Keratinocyte (primary cell): Measurements from ENCODE around the gene OTOS. TPM values are rescaled to one million over a fixed set of nuclear protein-coding genes. Genes with fewer than 3 reads are reported as not detected.

Experiments
- DNase-seq: peaks from one replicate; pipeline ENCODE4 v3.0.0-alpha.2; 2011; ENCODE audit warnings: low read depth, missing footprints, low spot score
- FAIRE-seq: peaks from 2 replicates; lab custom pipeline; 2011; peaks lifted over from hg19 to GRCh38; lab: Jason Lieb, UNC
- H2AFZ ChIP-seq: 2 replicates; pipeline ENCODE4 v1.6.0; 2012; ENCODE audit warnings: low read length, control low read depth, inconsistent platforms; ENCODE audit not compliant: control insufficient read depth
- H3K27ac ChIP-seq: 2 replicates; pipeline ENCODE4 v1.5.1; 2011; ENCODE audit warnings: low read length; ENCODE audit not compliant: control insufficient read depth, insufficient read depth
- H3K27me3 ChIP-seq: 3 replicates; pipeline ENCODE4 v1.6.0; 2011; ENCODE audit warnings: low read length; ENCODE audit not compliant: control insufficient read depth, insufficient read depth; ENCODE audit errors: extremely low read depth
- H3K36me3 ChIP-seq, 2 experiments: 2 replicates in 1 of 2; 3 replicates in 1 of 2; pipeline ENCODE4 v1.5.1; 2011; ENCODE audit warnings: low read length in 2 of 2, mild to moderate bottlenecking in 1 of 2; ENCODE audit not compliant: control insufficient read depth in 2 of 2, insufficient read depth in 2 of 2; ENCODE audit errors: extremely low read depth in 1 of 2
- H3K4me1 ChIP-seq: 3 replicates; pipeline ENCODE4 v1.5.1; 2011; ENCODE audit warnings: low read length; ENCODE audit not compliant: control insufficient read depth, insufficient read depth; ENCODE audit errors: extremely low read depth
- H3K4me2 ChIP-seq: 3 replicates; pipeline ENCODE4 v1.6.0; 2011; ENCODE audit warnings: low read depth, low read length; ENCODE audit not compliant: control insufficient read depth, insufficient read depth; ENCODE audit errors: extremely low read depth
- H3K4me3 ChIP-seq, 3 experiments: fragments of 200-600 bp in 1 of 3; sonication (generic) in 1 of 3; 2 replicates in 2 of 3; 3 replicates in 1 of 3; pipeline ENCODE4 v1.5.1; 2011 to 2016; ENCODE audit warnings: low read length in 3 of 3, mild to moderate bottlenecking in 3 of 3, control low read depth in 2 of 3, inconsistent platforms in 1 of 3, low read depth in 1 of 3, mixed read lengths in 1 of 3, mixed run types in 1 of 3, moderate library complexity in 1 of 3; ENCODE audit not compliant: control insufficient read depth in 2 of 3, insufficient read depth in 2 of 3; ENCODE audit errors: extremely low read depth in 1 of 3
- H3K79me2 ChIP-seq: 2 replicates; pipeline ENCODE4 v1.6.0; 2012; ENCODE audit warnings: low read length; ENCODE audit not compliant: control insufficient read depth, insufficient read depth
- H3K9ac ChIP-seq: 3 replicates; pipeline ENCODE4 v1.6.0; 2011; ENCODE audit warnings: low read length; ENCODE audit not compliant: control insufficient read depth, insufficient read depth; ENCODE audit errors: extremely low read depth
- H3K9me1 ChIP-seq: 3 replicates; pipeline ENCODE4 v1.6.0; 2011; ENCODE audit warnings: low read length; ENCODE audit not compliant: control insufficient read depth, insufficient read depth; ENCODE audit errors: extremely low read depth
- H3K9me3 ChIP-seq: 2 replicates; pipeline ENCODE4 v1.5.1; 2012; ENCODE audit warnings: low read depth, low read length; ENCODE audit not compliant: control insufficient read depth
- H4K20me1 ChIP-seq: 3 replicates; pipeline ENCODE4 v1.6.0; 2011; ENCODE audit warnings: low read length; ENCODE audit not compliant: control insufficient read depth, insufficient read depth; ENCODE audit errors: extremely low read depth
- EZH2 ChIP-seq: IDR thresholded peaks from one replicate; pipeline ENCODE4 v1.6.1; 2012; ENCODE audit warnings: inconsistent platforms, mild to moderate bottlenecking, low read length, moderate library complexity
- dilution Hi-C: fragments of 300-500 bp; cut with MboI; formaldehyde crosslinking; loops from one replicate; pipeline ENCODE4 v1.7.0; 2020; ENCODE audit warnings: low sequenced_read_pairs; ENCODE audit not compliant: extremely low pct_ligation_motif_present
- polyA plus RNA-seq, 5 experiments: library from polyadenylated mRNA; depleted of rRNA in 3 of 5; stranded (reverse) in 3 of 5; stranded (forward) in 1 of 5; unstranded in 1 of 5; fragments of >200 nt; gene quantifications; 1 replicate in 1 of 5; 2 replicates in 3 of 5; 3 replicates in 1 of 5; pipeline versions ENCODE4 v1.2.1 to v1.2.3, GENCODE V29; 2011 to 2012; ENCODE audit warnings: missing spikeins in 2 of 5, low read depth in 1 of 5, low replicate concordance in 1 of 5
- TF ChIP-seq, protein P1 (sequence below), 3 experiments: IDR thresholded peaks in 1 of 3; conservative IDR thresholded peaks in 1 of 3; optimal IDR thresholded peaks in 1 of 3; 2 replicates in 2 of 3; 3 replicates in 1 of 3; pipeline versions ENCODE3 to v1.5.1; 2011; ENCODE audit warnings: low read length in 3 of 3, mild to moderate bottlenecking in 3 of 3, moderate library complexity in 2 of 3, control low read depth in 1 of 3, inconsistent platforms in 1 of 3; ENCODE audit not compliant: insufficient read depth in 2 of 3; ENCODE audit errors: extremely low read depth in 1 of 3

OTOS gene
- polyA plus RNA-seq, 1 donor (not counting 4 experiments of a cell fraction or from before 2014, with no cell fraction given): not detected

DNA sequence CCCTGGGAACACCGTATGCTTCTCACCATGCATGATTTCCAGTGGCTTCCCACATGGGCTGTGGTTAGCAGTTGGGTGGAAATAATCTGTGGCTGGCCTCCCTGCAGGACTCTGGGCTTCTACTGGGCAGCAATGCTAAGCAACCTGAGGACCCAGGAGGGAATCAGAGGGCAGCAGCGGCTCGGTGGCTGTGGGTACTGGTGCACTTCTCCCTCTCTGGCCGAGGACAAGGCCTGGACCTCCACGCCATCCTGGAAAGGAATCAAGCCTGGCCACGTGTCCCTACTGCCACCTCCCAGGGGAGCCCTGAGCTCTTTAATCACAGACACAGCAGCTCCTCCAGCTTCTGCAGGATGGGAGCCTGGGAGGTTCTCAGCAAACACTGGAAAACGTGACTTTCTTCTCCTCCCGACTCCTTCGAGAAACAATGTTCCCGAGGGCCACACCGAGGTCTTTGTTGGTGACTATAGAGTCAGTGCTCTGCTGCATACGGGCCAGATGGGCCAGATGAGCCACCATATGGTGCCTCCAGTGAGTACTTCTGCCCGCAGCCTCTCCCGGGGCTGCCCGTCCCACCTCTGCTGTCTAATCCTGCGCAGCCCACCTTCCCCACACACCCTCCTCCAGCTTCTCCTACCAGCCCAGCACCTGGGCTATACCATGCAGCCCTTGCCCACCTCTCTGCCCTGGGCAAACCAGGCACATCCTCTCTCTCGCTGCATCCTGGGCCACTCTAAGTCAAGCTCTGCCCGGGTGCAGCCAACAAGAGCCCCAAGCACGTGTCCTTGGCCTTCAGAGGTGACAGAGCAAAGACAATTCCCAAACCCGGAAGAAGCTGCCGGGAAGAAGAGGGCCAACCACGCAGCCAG is 42.8 kb upstream of the OTOS start:
- dilution Hi-C loops: no loop called here
- TF ChIP-seq, protein P1, sequence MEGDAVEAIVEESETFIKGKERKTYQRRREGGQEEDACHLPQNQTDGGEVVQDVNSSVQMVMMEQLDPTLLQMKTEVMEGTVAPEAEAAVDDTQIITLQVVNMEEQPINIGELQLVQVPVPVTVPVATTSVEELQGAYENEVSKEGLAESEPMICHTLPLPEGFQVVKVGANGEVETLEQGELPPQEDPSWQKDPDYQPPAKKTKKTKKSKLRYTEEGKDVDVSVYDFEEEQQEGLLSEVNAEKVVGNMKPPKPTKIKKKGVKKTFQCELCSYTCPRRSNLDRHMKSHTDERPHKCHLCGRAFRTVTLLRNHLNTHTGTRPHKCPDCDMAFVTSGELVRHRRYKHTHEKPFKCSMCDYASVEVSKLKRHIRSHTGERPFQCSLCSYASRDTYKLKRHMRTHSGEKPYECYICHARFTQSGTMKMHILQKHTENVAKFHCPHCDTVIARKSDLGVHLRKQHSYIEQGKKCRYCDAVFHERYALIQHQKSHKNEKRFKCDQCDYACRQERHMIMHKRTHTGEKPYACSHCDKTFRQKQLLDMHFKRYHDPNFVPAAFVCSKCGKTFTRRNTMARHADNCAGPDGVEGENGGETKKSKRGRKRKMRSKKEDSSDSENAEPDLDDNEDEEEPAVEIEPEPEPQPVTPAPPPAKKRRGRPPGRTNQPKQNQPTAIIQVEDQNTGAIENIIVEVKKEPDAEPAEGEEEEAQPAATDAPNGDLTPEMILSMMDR (optimal IDR thresholded peaks at IDR 0.05 in 1 of 3, IDR thresholded peaks at IDR 0.05 in 1 of 3, conservative IDR thresholded peaks at IDR 0.05 in 1 of 3; ENCODE audit: extremely low read depth in 1 of 3, insufficient read depth in 2 of 3, low read length in 3 of 3): no peak
- no peak for TF ChIP-seq EZH2
- Histone ChIP-seq H3K36me3 (no peaks in the 10 kb centered on the region), H3K4me2 (no peak overlapping the region), H3K9me1 (no peaks in the 10 kb centered on the region), H3K4me1 (peaks cover 8% of the 10 kb centered on the region), H4K20me1 (no peaks in the 10 kb centered on the region), H3K9me3 (peaks cover 7% of the 10 kb centered on the region), H3K79me2 (no peaks in the 10 kb centered on the region), H3K27ac (no peak overlapping the region), H3K9ac (no peak overlapping the region), H2AFZ (no peak overlapping the region), H3K27me3 (peaks cover 46% of the 10 kb centered on the region), H3K4me3 (no peak overlapping the region)
- DNase-seq (no peak), FAIRE-seq (no peak)

DNA sequence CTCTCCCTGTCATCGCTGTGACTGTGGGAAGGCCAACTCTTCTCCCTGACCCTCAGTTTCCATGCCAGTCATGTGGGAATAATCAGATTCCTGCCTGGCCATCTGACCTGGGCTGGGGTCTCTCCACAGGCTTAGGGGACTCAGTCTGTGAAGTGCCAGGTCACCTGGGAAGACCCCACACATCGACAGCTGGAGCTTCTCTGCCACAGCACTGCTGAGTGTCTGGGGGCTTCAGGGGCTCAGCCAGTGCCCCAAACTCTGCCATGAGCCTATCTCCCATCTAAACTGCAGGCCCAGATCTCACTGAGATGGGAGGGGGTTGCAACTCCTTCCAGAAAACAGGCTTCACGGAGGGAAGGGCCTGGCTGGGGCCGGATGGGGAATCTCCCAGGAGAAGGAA is 42.0 kb upstream of the OTOS start:
- FAIRE-seq (no peak), DNase-seq (no peak)
- Histone ChIP-seq H3K4me1 (peaks cover 8% of the 10 kb centered on the region), H3K36me3 (no peaks in the 10 kb centered on the region), H3K9me3 (peaks cover 2% of the 10 kb centered on the region), H3K27ac (no peak overlapping the region), H3K27me3 (peaks cover 46% of the 10 kb centered on the region), H3K9ac (no peak overlapping the region), H3K4me2 (no peak overlapping the region), H3K4me3 (no peak overlapping the region), H3K79me2 (no peaks in the 10 kb centered on the region), H2AFZ (no peak overlapping the region), H3K9me1 (no peaks in the 10 kb centered on the region), H4K20me1 (no peaks in the 10 kb centered on the region)
- dilution Hi-C loops: no loop called here
- TF ChIP-seq, protein P1 (optimal IDR thresholded peaks at IDR 0.05 in 1 of 3, IDR thresholded peaks at IDR 0.05 in 1 of 3, conservative IDR thresholded peaks at IDR 0.05 in 1 of 3; ENCODE audit: extremely low read depth in 1 of 3, insufficient read depth in 2 of 3, low read length in 3 of 3): no peak
